ENCODE results near the gene RDX.

Gene RDX

GRCh38 chr11:110319501-110319900, 23.1 kb upstream of the RDX start:
- H3K4me2 ChIP-seq (ENCODE audit: low read length) = no peak overlapping the region
- no peak overlapping the region for H3K27ac ChIP-seq (ENCODE audit: low read depth, low read length, poor library complexity, severe bottlenecking)
- no peaks in the 10 kb centered on the region for H3F3A ChIP-seq (ENCODE audit: insufficient read depth, low read length)
- H3K9ac ChIP-seq (ENCODE audit: low read length) = no peak overlapping the region
- peaks cover 8% of the 10 kb centered on the region for H3K4me1 ChIP-seq (ENCODE audit: insufficient read depth, low read length, severe bottlenecking)
- H3K4me3 ChIP-seq (ENCODE audit: low read depth, low read length, poor library complexity, severe bottlenecking) = no peak overlapping the region
- no peaks in the 10 kb centered on the region for H3K27me3 ChIP-seq (ENCODE audit: insufficient read depth, low read length)
- no peaks in the 10 kb centered on the region for H3K9me3 ChIP-seq (ENCODE audit: low read length)
- no peaks in the 10 kb centered on the region for H3K9me2 ChIP-seq (ENCODE audit: low read depth, low read length)
- H3K36me3 ChIP-seq (ENCODE audit: insufficient read depth, low read length) = no peaks in the 10 kb centered on the region
- H4K20me1 ChIP-seq (ENCODE audit: insufficient read depth, low read length) = no peaks in the 10 kb centered on the region
- H3K79me2 ChIP-seq (ENCODE audit: insufficient read depth, low read length) = no peaks in the 10 kb centered on the region
- TF ChIP-seq CTCF (IDR thresholded peaks at IDR 0.05; ENCODE audit: low read length) (no peak), EZH2 (IDR thresholded peaks at IDR 0.05; ENCODE audit: borderline replicate concordance, low read length) (no peak)
- no peak overlapping the region for H2AFZ ChIP-seq (ENCODE audit: low read length)

GRCh38 chr11:110318638-110319404, 22.4 kb upstream of the RDX start:
- H2AFZ ChIP-seq (ENCODE audit: low read length) = no peak overlapping the region

GRCh38 chr11:110317516-110317932, 21.1 kb upstream of the RDX start:
- Histone ChIP-seq H3K9me2 (ENCODE audit: low read depth, low read length) (no peaks in the 10 kb centered on the region; the same call in 1 of the 2 replicates), H3K4me1 (ENCODE audit: insufficient read depth, low read length, severe bottlenecking) (peaks cover 8% of the 10 kb centered on the region), H3K4me3 (ENCODE audit: low read depth, low read length, poor library complexity, severe bottlenecking) (no peak overlapping the region), H3K9me3 (ENCODE audit: low read length) (no peaks in the 10 kb centered on the region), H3K9ac (ENCODE audit: low read length) (no peak overlapping the region), H2AFZ (ENCODE audit: low read length) (no peak overlapping the region), H3K36me3 (ENCODE audit: insufficient read depth, low read length) (no peaks in the 10 kb centered on the region), H3K4me2 (ENCODE audit: low read length) (no peak overlapping the region), H3K27ac (ENCODE audit: low read depth, low read length, poor library complexity, severe bottlenecking) (no peak overlapping the region), H4K20me1 (ENCODE audit: insufficient read depth, low read length) (no peaks in the 10 kb centered on the region), H3K79me2 (ENCODE audit: insufficient read depth, low read length) (no peaks in the 10 kb centered on the region), H3F3A (ENCODE audit: insufficient read depth, low read length) (no peaks in the 10 kb centered on the region), H3K27me3 (ENCODE audit: insufficient read depth, low read length) (no peaks in the 10 kb centered on the region)
- TF ChIP-seq EZH2 (IDR thresholded peaks at IDR 0.05; ENCODE audit: borderline replicate concordance, low read length) (no peak), CTCF (IDR thresholded peaks at IDR 0.05; ENCODE audit: low read length) (no peak)

More at GRCh38 chr11:110318638-110319404, 22.4 kb upstream of the RDX start:
- no peaks in the 10 kb centered on the region for H3K9me3 ChIP-seq (ENCODE audit: low read length)
- no peak overlapping the region for H3K4me3 ChIP-seq (ENCODE audit: low read depth, low read length, poor library complexity, severe bottlenecking)
- no peaks in the 10 kb centered on the region for H3F3A ChIP-seq (ENCODE audit: insufficient read depth, low read length)
- no peak overlapping the region for H3K4me2 ChIP-seq (ENCODE audit: low read length)
- TF ChIP-seq CTCF (IDR thresholded peaks at IDR 0.05; ENCODE audit: low read length) (no peak), EZH2 (IDR thresholded peaks at IDR 0.05; ENCODE audit: borderline replicate concordance, low read length) (no peak)
- no peaks in the 10 kb centered on the region for H3K36me3 ChIP-seq (ENCODE audit: insufficient read depth, low read length)
- no peaks in the 10 kb centered on the region for H3K79me2 ChIP-seq (ENCODE audit: insufficient read depth, low read length)
- no peak overlapping the region for H3K9ac ChIP-seq (ENCODE audit: low read length)
- H3K4me1 ChIP-seq (ENCODE audit: insufficient read depth, low read length, severe bottlenecking) = peaks cover 8% of the 10 kb centered on the region
- H3K27me3 ChIP-seq (ENCODE audit: insufficient read depth, low read length) = no peaks in the 10 kb centered on the region
- no peaks in the 10 kb centered on the region for H4K20me1 ChIP-seq (ENCODE audit: insufficient read depth, low read length)
- no peaks in the 10 kb centered on the region for H3K9me2 ChIP-seq (ENCODE audit: low read depth, low read length)
- H3K27ac ChIP-seq (ENCODE audit: low read depth, low read length, poor library complexity, severe bottlenecking) = no peak overlapping the region

All from OCI-LY1 (cell line).